Activated CD8-positive, alpha-beta memory T cell treated with anti-CD3 and anti-CD28 coated beads for 48 hours (primary cell): ENCODE data around the gene PRPF19.

Experiments used
- DNase-seq, 3 experiments: peaks; one replicate each; pipeline ENCODE4 v3.0.0-alpha.2; 2020; ENCODE audit warnings: low read depth in 2 of 3, low spot score in 2 of 3

Gene PRPF19

GRCh38 chr11:60860943-60861342, 45.4 kb downstream of the PRPF19 start:
- no peak for DNase-seq

GRCh38 chr11:60859616-60860250, 46.7 kb downstream of the PRPF19 start:
- no peak for DNase-seq

- DNase-seq, result no peak
Measured at GRCh38 chr11:60858731-60859464, 47.5 kb downstream of the PRPF19 start.

- no peak for DNase-seq
Measured at GRCh38 chr11:60858236-60858635, 48.1 kb downstream of the PRPF19 start.

GRCh38 chr11:60857378-60858232, 48.8 kb downstream of the PRPF19 start:
- no peak for DNase-seq

- DNase-seq, result no peak
Measured at GRCh38 chr11:60855726-60856633, 50.4 kb downstream of the PRPF19 start, which contains the start of gene PTGDR2. Gene PTGDR2 (minus strand): TSS chr11:60855950. CDS start chr11:60853722, 2,228 bp downstream.

- no peak for DNase-seq
Measured at GRCh38 chr11:60854847-60855725, 51.3 kb downstream of the PRPF19 start.

- no peak for DNase-seq
Measured at GRCh38 chr11:60854140-60854846, 52.1 kb downstream of the PRPF19 start.

GRCh38 chr11:60852982-60853950, 53.1 kb downstream of the PRPF19 start:
- DNase-seq, result no peak

- DNase-seq, result no peak
Measured at GRCh38 chr11:60852117-60852981, 54.0 kb downstream of the PRPF19 start.

GRCh38 chr11:60851327-60852104, 54.9 kb downstream of the PRPF19 start:
- DNase-seq, result no peak

GRCh38 chr11:60849641-60850520, 56.5 kb downstream of the PRPF19 start:
- no peak for DNase-seq

- no peak for DNase-seq
Measured at GRCh38 chr11:60848714-60849151, 57.7 kb downstream of the PRPF19 start.

GRCh38 chr11:60847896-60848295, 58.5 kb downstream of the PRPF19 start:
- DNase-seq, result no peak

GRCh38 chr11:60847281-60847680, 59.1 kb downstream of the PRPF19 start:
- no peak for DNase-seq
